Measurements from ENCODE around the gene C21orf91.

- TF ChIP-seq CTCF (IDR thresholded peaks at IDR 0.05) (no peak), ZFX (IDR thresholded peaks at IDR 0.05; ENCODE audit: borderline replicate concordance) (no peak)
Observed at GRCh38 chr21:17799414-17800164, 19.6 kb downstream of the C21orf91 start.

All from 22Rv1 (cell line).